Muscle layer of duodenum (tissue), 2 donors: ENCODE results near the gene OR2AG2.

Source experiments
- H3K27ac ChIP-seq: one replicate; pipeline ENCODE4 v1.7.0; 2013; ENCODE audit warnings: mild to moderate bottlenecking, low read length
- H3K27me3 ChIP-seq: one replicate; pipeline ENCODE4 v1.7.0; 2013; ENCODE audit warnings: low read depth, mild to moderate bottlenecking, control low read depth, low read length
- H3K36me3 ChIP-seq, 2 donors: one replicate each; pipeline ENCODE4 v1.7.0; 2013; ENCODE audit warnings: low read length in 2 of 2, control low read depth in 1 of 2, mild to moderate bottlenecking in 1 of 2; ENCODE audit not compliant: insufficient read depth in 2 of 2, control insufficient read depth in 1 of 2
- H3K4me1 ChIP-seq, 2 donors: one replicate each; pipeline ENCODE4 v1.7.0; 2013; ENCODE audit warnings: low read length in 2 of 2, mild to moderate bottlenecking in 2 of 2, control low read depth in 1 of 2, moderate library complexity in 1 of 2; ENCODE audit not compliant: insufficient read depth in 2 of 2, control insufficient read depth in 1 of 2
- H3K4me3 ChIP-seq, 2 donors: one replicate each; pipeline ENCODE4 v1.7.0; 2013; ENCODE audit warnings: low read length in 2 of 2, low read depth in 1 of 2, mild to moderate bottlenecking in 1 of 2
- H3K9me3 ChIP-seq, 2 donors: one replicate each; pipeline ENCODE4 v1.7.0; 2013; ENCODE audit warnings: low read length in 2 of 2, control low read depth in 1 of 2, mild to moderate bottlenecking in 1 of 2; ENCODE audit not compliant: control insufficient read depth in 1 of 2
- donor health status: healthy.

OR2AG2 gene

GRCh38 chr11:6737872-6738466 lies 33.8 kb downstream of the OR2AG2 start:
- Histone ChIP-seq H3K27ac (no peak overlapping the region), H3K27me3 (no peaks in the 10 kb centered on the region), H3K36me3 (no peaks in the 10 kb centered on the region), H3K4me1 (no peaks in the 10 kb centered on the region), H3K9me3 (peaks cover 0 to 5% of the 10 kb centered on the region in 2 donors), H3K4me3 (no peak overlapping the region)

- no peak overlapping the region for H3K4me3 ChIP-seq
- H3K9me3 ChIP-seq, result peaks cover 0 to 5% of the 10 kb centered on the region in 2 donors
- no peaks in the 10 kb centered on the region for H3K36me3 ChIP-seq
- no peaks in the 10 kb centered on the region for H3K4me1 ChIP-seq
- no peak overlapping the region for H3K27ac ChIP-seq
- H3K27me3 ChIP-seq, result no peaks in the 10 kb centered on the region
These were observed 35.2 kb downstream of the OR2AG2 start for GRCh38 chr11:6736495-6737121.

DNA sequence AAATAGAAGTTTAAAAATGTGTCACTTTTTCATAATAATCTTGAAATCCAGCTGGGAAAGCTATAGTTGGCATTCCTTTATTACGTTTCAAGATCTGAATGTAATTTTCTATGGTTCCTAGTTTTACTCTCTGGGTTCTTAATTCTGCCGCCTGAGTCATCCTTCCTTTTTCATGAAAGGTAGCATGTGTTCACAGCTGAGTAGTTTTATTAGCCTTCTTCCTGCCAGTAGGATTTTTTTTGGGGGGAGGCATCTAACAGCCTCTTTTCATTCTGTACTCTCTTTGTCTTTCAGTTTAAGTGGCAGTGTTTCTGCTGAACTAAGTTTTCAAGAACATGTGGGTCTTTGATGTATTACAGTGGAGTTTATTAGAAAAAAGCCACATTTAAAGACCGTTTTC lies 36.5 kb downstream of the OR2AG2 start:
- no peak overlapping the region for H3K27ac ChIP-seq
- no peaks in the 10 kb centered on the region for H3K4me1 ChIP-seq
- H3K36me3 ChIP-seq, result no peaks in the 10 kb centered on the region
- no peak overlapping the region for H3K4me3 ChIP-seq
- peaks cover 0 to 5% of the 10 kb centered on the region in 2 donors for H3K9me3 ChIP-seq
- H3K27me3 ChIP-seq, result no peaks in the 10 kb centered on the region

DNA sequence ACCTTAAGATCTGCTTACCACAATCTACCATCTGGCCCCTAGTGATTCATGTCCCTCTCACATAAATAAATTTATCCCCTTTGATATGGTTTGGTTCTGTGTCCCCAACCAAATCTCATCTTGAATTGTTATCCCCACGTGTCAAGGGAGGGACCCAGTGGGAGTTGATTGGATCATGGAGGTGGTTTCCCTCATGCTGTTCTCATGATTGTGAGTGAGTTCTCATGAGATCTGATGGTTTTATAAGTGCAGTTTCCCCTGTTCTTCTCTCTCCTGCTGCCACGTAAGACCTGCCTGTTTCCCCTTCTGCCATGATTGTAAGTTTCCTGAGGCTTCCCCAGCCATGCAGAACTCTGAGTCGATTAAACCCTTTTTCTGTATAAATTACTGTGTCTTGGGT lies 37.2 kb downstream of the OR2AG2 start:
- no peaks in the 10 kb centered on the region for H3K27me3 ChIP-seq
- peaks cover 0 to 5% of the 10 kb centered on the region in 2 donors for H3K9me3 ChIP-seq
- H3K4me1 ChIP-seq, result no peaks in the 10 kb centered on the region
- no peak overlapping the region for H3K27ac ChIP-seq
- no peak overlapping the region for H3K4me3 ChIP-seq
- no peaks in the 10 kb centered on the region for H3K36me3 ChIP-seq

DNA sequence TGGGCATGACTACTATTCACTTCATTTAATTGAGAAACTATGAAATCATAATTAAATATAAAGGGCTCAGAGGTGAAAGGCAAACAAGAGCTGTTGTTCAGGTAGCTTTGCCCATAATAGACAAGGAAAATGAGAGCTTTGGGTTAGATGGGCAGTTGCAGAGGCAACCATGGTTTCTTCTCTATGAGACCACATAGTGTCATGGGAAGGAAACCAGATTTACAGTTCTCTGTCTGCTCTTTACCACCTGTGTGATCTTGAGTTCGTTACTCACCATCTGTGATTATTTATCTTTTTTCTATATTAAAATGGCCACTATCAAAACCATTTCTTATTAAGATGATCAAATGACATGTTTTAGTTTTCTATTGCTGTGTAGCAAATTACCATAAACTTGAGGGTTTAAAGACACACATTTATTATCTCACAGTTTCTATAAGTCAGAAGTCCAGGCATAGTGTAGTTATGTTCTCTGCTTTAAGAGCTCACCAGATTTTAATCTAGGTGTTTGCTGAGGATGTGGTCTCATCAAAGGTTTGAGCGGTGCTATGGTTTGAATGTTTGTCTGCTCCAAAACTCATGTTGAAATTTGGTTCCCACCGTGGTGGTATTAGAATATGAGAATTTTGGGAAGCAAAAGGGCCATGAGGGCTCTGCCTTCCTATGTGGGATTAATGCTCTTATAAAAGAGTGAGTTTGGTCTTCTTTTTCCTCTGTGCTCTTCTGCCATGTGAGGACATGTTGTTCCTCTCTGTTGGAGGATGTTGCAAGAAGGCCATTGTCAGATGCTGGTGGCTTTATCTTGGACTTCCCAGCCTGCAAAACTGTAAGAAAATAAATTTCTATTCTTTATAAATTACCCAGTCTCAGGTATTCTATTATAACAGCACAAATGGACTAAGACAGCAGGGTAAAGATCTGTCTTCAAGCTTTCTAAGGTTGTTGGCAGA lies 38.2 kb downstream of the OR2AG2 start:
- no peaks in the 10 kb centered on the region for H3K27me3 ChIP-seq
- no peak overlapping the region for H3K27ac ChIP-seq
- H3K4me1 ChIP-seq, result no peaks in the 10 kb centered on the region
- H3K4me3 ChIP-seq, result no peak overlapping the region
- peaks cover 0 to 5% of the 10 kb centered on the region in 2 donors for H3K9me3 ChIP-seq
- no peaks in the 10 kb centered on the region for H3K36me3 ChIP-seq

DNA sequence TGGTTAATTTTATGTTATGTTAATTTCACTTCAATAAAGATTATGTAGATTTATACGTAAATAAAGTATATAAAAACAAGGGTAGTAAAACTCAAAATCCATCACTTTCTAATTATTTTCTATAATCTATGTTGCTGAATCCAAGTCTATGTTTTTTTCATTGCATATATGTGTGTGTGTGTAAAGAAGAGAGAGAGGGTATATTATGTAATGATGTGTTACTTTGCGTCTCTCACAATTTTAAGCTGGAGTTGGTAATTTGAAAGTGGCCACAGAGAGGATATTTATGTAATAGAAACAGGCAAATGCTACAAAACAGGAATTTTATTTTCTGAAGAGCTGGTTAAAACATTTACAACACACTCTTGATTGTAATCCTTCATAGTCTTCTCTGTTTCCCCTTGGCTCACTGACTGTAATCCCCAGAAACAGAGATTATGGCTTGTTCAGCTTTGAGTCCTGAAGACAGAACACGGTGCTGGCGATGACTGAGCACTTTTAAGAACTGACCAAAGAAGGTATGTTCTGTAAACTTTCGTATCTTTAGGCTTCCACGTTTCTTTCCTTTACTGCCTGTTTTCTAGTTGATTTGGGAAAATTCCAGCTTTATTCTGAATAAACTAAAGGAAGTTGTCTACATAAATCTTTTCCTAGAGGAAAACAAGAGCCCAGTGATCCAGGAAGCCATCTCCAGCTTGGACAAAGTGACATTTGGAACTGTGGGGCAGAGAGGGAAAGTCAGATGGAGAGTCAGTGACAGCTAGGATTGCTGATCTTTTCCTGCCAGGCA lies 43.6 kb downstream of the OR2AG2 start:
- H3K4me3 ChIP-seq, result no peak overlapping the region
- H3K4me1 ChIP-seq, result no peaks in the 10 kb centered on the region
- H3K27ac ChIP-seq, result no peak overlapping the region

GRCh38 chr11:6725386-6725896 lies 46.3 kb downstream of the OR2AG2 start:
- Histone ChIP-seq H3K9me3 (peaks cover 0 to 7% of the 10 kb centered on the region in 2 donors), H3K27me3 (no peaks in the 10 kb centered on the region), H3K36me3 (no peaks in the 10 kb centered on the region), H3K4me1 (no peaks in the 10 kb centered on the region), H3K27ac (no peak overlapping the region), H3K4me3 (no peak overlapping the region)

More for the DNA sequence above, 43.6 kb downstream of the OR2AG2 start:
- H3K36me3 ChIP-seq, result no peaks in the 10 kb centered on the region
- no peaks in the 10 kb centered on the region for H3K27me3 ChIP-seq
- H3K9me3 ChIP-seq, result peaks cover 0 to 7% of the 10 kb centered on the region in 2 donors

GRCh38 chr11:6724013-6724412 lies 47.8 kb downstream of the OR2AG2 start:
- Histone ChIP-seq H3K4me3 (no peak overlapping the region), H3K27ac (no peak overlapping the region), H3K27me3 (no peaks in the 10 kb centered on the region), H3K4me1 (no peaks in the 10 kb centered on the region), H3K9me3 (peaks cover 0 to 7% of the 10 kb centered on the region in 2 donors), H3K36me3 (no peaks in the 10 kb centered on the region)

DNA sequence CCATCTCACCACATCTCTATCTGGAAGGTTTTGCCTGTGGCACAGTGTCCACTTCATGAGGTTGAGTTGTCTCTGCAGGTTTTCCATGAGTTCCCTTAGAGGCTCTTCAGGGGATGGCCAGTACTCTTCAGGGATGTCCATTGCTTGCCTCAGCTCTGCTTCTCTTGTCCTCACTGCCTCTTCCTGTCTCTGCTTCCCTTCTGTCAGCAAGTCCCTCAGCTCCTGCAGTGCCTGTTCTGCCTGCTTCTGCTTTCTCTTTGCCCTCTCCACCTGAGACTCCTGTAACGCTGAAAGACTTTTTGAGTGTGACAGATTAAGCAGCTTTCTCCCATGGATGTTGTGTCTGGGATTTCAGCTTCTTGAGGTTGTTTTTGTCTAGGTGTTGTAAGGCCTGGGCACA lies 50.4 kb downstream of the OR2AG2 start:
- H3K4me1 ChIP-seq, result no peaks in the 10 kb centered on the region
- no peaks in the 10 kb centered on the region for H3K27me3 ChIP-seq
- H3K27ac ChIP-seq, result no peak overlapping the region
- no peaks in the 10 kb centered on the region for H3K9me3 ChIP-seq
- no peaks in the 10 kb centered on the region for H3K36me3 ChIP-seq
- H3K4me3 ChIP-seq, result no peak overlapping the region

- no peaks in the 10 kb centered on the region for H3K27me3 ChIP-seq
- no peak overlapping the region for H3K27ac ChIP-seq
- no peaks in the 10 kb centered on the region for H3K4me1 ChIP-seq
- no peaks in the 10 kb centered on the region for H3K9me3 ChIP-seq
- no peaks in the 10 kb centered on the region for H3K36me3 ChIP-seq
- H3K4me3 ChIP-seq, result no peak overlapping the region
These were observed 52.2 kb downstream of the OR2AG2 start for GRCh38 chr11:6719576-6719975.
